Spleen (tissue), 7 donors: ENCODE measurements around the gene TEX29.

ENCODE experiments used
- POLR2A ChIP-seq, 3 donors: fragments of 450-650 bp; IDR thresholded peaks; one replicate each; pipeline ENCODE4 v1.5.1; 2017; ENCODE audit warnings: antibody characterized with exemption in 3 of 3, mild to moderate bottlenecking in 1 of 3
- POLR2AphosphoS5 ChIP-seq, 3 donors: sonication (generic); formaldehyde crosslinking; IDR thresholded peaks; one replicate each; pipeline ENCODE4 v1.5.1; 2017; ENCODE audit warnings: antibody characterized with exemption in 3 of 3
- TF ChIP-seq, protein P1 (sequence below), 11 experiments: fragments of 200-600 bp in 7 of 11; fragments of 450-650 bp in 4 of 11; sonication (generic) in 4 of 11; IDR thresholded peaks in 8 of 11; conservative IDR thresholded peaks in 3 of 11; 1 replicate in 7 of 11; 2 replicates in 4 of 11; pipeline versions ENCODE4 v1.4.0 to v1.8.0; 2016 to 2021; ENCODE audit warnings: antibody characterized with exemption in 11 of 11, inconsistent platforms in 4 of 11, mild to moderate bottlenecking in 1 of 11
- donor health status: DM: no; HTN: no; CAD: no; lungs with moderate emphysema.
- donor health status: DM: no; HTN: no; CAD: no.
- donor health status: DM: no; HTN: no; CAD: no.

DNA sequence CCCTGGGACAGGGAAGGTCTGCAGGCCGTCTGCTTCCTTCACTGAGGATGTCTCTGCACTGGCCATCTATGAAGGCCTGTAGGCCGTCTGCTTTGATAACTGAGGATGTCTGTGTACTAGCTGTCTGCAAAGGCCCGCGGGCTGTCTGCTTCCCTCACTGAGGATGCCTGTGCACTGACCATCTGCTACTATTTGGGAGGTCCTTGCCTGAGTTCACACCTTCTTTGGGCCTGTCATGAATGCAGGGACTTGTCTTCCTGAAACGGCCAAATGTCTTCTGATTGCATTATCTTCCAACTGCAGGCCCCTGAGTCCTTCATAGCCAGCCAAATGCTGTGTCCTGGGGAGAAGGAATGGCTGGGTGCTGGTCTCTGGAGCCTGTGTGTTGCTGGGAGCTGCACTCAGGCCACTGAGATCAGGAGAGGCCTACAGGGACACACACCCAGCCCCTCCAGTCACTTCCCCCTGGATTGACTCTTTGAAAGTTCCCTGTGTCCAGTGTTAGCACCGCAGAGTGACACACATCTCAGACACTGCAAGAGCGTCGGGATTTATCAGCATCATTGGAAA lies 72.9 kb downstream of the TEX29 start:
- TF ChIP-seq, protein P1, sequence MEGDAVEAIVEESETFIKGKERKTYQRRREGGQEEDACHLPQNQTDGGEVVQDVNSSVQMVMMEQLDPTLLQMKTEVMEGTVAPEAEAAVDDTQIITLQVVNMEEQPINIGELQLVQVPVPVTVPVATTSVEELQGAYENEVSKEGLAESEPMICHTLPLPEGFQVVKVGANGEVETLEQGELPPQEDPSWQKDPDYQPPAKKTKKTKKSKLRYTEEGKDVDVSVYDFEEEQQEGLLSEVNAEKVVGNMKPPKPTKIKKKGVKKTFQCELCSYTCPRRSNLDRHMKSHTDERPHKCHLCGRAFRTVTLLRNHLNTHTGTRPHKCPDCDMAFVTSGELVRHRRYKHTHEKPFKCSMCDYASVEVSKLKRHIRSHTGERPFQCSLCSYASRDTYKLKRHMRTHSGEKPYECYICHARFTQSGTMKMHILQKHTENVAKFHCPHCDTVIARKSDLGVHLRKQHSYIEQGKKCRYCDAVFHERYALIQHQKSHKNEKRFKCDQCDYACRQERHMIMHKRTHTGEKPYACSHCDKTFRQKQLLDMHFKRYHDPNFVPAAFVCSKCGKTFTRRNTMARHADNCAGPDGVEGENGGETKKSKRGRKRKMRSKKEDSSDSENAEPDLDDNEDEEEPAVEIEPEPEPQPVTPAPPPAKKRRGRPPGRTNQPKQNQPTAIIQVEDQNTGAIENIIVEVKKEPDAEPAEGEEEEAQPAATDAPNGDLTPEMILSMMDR (IDR thresholded peaks at IDR 0.05 in 8 of 11, conservative IDR thresholded peaks at IDR 0.05 in 3 of 11): no peak
- TF ChIP-seq POLR2A (IDR thresholded peaks at IDR 0.05) (no peak), POLR2AphosphoS5 (IDR thresholded peaks at IDR 0.05) (no peak)
